ENCODE data around the gene VKORC1L1. TPM values are rescaled to one million over a fixed set of nuclear protein-coding genes. Genes with fewer than 3 reads are reported as not detected.

Gene VKORC1L1
- total RNA-seq, 1 experiment from 2014 or later = 30.9 TPM

- ChIA-PET CTCF (no interaction called here), RAD21 (ENCODE audit: low non-redundant PET in 1 of 2, low total read pairs in 2 of 2, uncharacterized antibody in 2 of 2, unreplicated experiment in 2 of 2) (no interaction called here), POLR2A (no interaction called here)
- H4K20me1 ChIP-seq (ENCODE audit: insufficient read depth) = peaks cover 8% of the 10 kb centered on the region; the same call in 1 of the 2 replicates
- no TSS peak for BruUV-seq (replicated peaks)
- H3K27ac ChIP-seq (ENCODE audit: low read depth, low read length) = no peak overlapping the region
- no peaks in the 10 kb centered on the region for H3K9me2 ChIP-seq (ENCODE audit: insufficient read depth)
- H2AFZ ChIP-seq (ENCODE audit: low read depth, low read length, poor library complexity, severe bottlenecking) = no peak overlapping the region
- DNase-seq (ENCODE audit: low read depth, low spot score) (no peak), ATAC-seq (no peak)
- peaks cover 60% of the 10 kb centered on the region for H3K79me2 ChIP-seq (ENCODE audit: insufficient read depth, low read length)
- H3K4me2 ChIP-seq (ENCODE audit: low read length) = no peak overlapping the region
- intact Hi-C loops (cut with micrococcal nuclease) = no loop called here
- H3K27me3 ChIP-seq (ENCODE audit: insufficient read depth, low read length) = no peaks in the 10 kb centered on the region
- TF ChIP-seq SIN3A (IDR thresholded peaks at IDR 0.05; ENCODE audit: low read depth) (no peak), ZNF274 (IDR thresholded peaks at IDR 0.05; ENCODE audit: low read depth, low read length) (no peak), JUND (IDR thresholded peaks at IDR 0.05) (no peak), POLR2AphosphoS5 (IDR thresholded peaks at IDR 0.05; ENCODE audit: low read depth, low read length) (no peak), ELF1 (IDR thresholded peaks at IDR 0.05; ENCODE audit: borderline replicate concordance, low read depth) (no peak), MAX (IDR thresholded peaks at IDR 0.05) (no peak), YY1 (IDR thresholded peaks at IDR 0.05; ENCODE audit: extremely low read depth, insufficient replicate concordance, low read depth, low read length) (no peak), ATF3 (IDR thresholded peaks at IDR 0.05) (no peak), SP1 (IDR thresholded peaks at IDR 0.05; ENCODE audit: low read depth) (no peak), REST (IDR thresholded peaks at IDR 0.05; ENCODE audit: low read depth) (no peak), RAD21 (IDR thresholded peaks at IDR 0.05; ENCODE audit: low read depth) (no peak), EGR1 (IDR thresholded peaks at IDR 0.05; ENCODE audit: low read depth) (no peak), SRF (IDR thresholded peaks at IDR 0.05; ENCODE audit: low read depth) (no peak), EZH2 (IDR thresholded peaks at IDR 0.05) (no peak)
- H3K9ac ChIP-seq (ENCODE audit: low read length) = no peak overlapping the region
- no peak overlapping the region for H3K4me3 ChIP-seq (replicated peaks in 1 of 2; ENCODE audit: low read depth in 1 of 2, low read length in 2 of 2)
- H3K4me1 ChIP-seq (ENCODE audit: control insufficient read depth in 1 of 2, insufficient read depth in 2 of 2, low read length in 2 of 2) = no peaks in the 10 kb centered on the region
- H3K9me3 ChIP-seq (ENCODE audit: control insufficient read depth in 1 of 2, insufficient read depth in 1 of 2, low read depth in 1 of 2, low read length in 2 of 2) = no peaks in the 10 kb centered on the region
- no peaks in the 10 kb centered on the region for H3K36me3 ChIP-seq (ENCODE audit: control insufficient read depth in 1 of 2, insufficient read depth in 2 of 2, low read length in 2 of 2)
Observed at GRCh38 chr7:65923316-65923715, 50.4 kb downstream of the VKORC1L1 start.

Data from HCT116 (cell line).